Thymus (tissue), 11 donors: ENCODE measurements around the gene PSMA7. TPM values are rescaled to one million over a fixed set of nuclear protein-coding genes. Genes with fewer than 3 reads are reported as not detected.

ENCODE experiments used
- DNase-seq, 9 donors: peaks; one replicate each; pipeline ENCODE4 v3.0.0-alpha.2; 2013; ENCODE audit warnings: low spot score in 9 of 9, low read depth in 6 of 9, missing footprints in 1 of 9
- H3K27ac ChIP-seq, 2 donors: one replicate each; pipeline ENCODE4 v1.5.1; 2013; ENCODE audit warnings: control low read depth in 1 of 2, low read depth in 1 of 2, low read length in 1 of 2, mild to moderate bottlenecking in 1 of 2, moderate library complexity in 1 of 2
- H3K27me3 ChIP-seq, 2 donors: one replicate each; pipeline ENCODE4 v1.5.1; 2013; ENCODE audit warnings: low read length in 1 of 2; ENCODE audit not compliant: control insufficient read depth in 2 of 2, insufficient read depth in 1 of 2
- H3K36me3 ChIP-seq, 2 donors: one replicate each; pipeline ENCODE4 v1.5.1; 2013; ENCODE audit warnings: low read length in 1 of 2, mild to moderate bottlenecking in 1 of 2, moderate library complexity in 1 of 2; ENCODE audit not compliant: control insufficient read depth in 2 of 2, insufficient read depth in 2 of 2
- H3K4me1 ChIP-seq, 2 donors: one replicate each; pipeline ENCODE4 v1.5.1; 2013; ENCODE audit warnings: low read length in 2 of 2; ENCODE audit not compliant: control insufficient read depth in 2 of 2, insufficient read depth in 2 of 2
- H3K4me3 ChIP-seq, 2 donors: one replicate each; pipeline ENCODE4 v1.5.1; 2013; ENCODE audit warnings: low read length in 2 of 2, control low read depth in 1 of 2, mild to moderate bottlenecking in 1 of 2
- H3K9me3 ChIP-seq, 2 donors: one replicate each; pipeline ENCODE4 v1.5.1; 2013; ENCODE audit warnings: low read length in 1 of 2, mild to moderate bottlenecking in 1 of 2; ENCODE audit not compliant: control insufficient read depth in 2 of 2, insufficient read depth in 1 of 2
- WGBS: extraction: QIAGEN DNeasy Blood & Tissue Kit; methylation state at CpG from one replicate; pipeline ENCODE4 v1.1.7; 2013; 5-methylcytosine and 5-hydroxymethylcytosine counted together
- polyA plus RNA-seq: library from polyadenylated mRNA; stranded (reverse); fragments of 200-250 nt; gene quantifications from one replicate; pipeline ENCODE4 v1.2.3, GENCODE V29; 2013
- total RNA-seq: library from RNA; stranded (reverse); fragments of 120-200 nt; gene quantifications from one replicate; pipeline ENCODE4 v1.2.4, GENCODE V29; 2013
- donor health status: healthy.

The PSMA7 gene
- total and polyA plus RNA-seq, 2 donors: 264 to 362 TPM

DNA sequence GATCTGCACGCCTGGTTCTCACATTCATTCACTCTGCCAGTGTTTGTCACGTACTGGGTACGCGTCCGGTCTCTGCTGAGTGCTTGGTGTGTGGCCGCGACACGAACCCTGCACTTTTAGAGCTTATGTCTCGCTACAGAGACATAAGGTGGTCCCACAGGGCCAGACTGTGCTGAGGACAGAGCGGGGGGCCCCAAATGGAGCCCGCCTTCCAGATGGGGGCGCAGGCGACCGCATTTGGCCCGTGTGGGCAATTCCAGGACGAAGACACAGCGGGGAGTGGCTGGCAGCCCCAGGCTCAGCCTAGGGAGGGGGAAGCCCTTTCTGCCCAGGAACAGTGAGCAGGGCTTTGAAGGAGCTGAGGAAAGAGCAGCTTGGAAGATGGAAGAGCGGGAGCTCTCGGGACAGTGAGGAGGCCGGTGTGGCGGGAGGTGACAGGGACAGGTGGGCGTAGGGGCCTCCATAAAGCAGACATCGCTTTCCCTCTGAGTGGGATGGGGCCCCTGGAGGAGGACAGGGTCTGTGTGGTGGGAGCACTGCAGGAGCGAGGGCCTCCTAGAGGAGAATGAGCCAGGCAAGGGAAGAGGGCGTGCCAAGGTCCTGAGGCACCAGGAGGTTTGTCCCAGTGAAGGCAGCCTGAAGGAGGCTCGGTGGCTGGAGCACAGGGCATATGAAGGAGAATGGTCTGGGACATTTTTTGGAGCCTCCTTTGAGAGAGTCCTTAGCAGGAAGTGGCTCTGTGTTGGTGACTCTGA is 31.9 kb upstream of the PSMA7 start:
- Histone ChIP-seq H3K9me3 (no peaks in the 10 kb centered on the region), H3K27me3 (no peaks in the 10 kb centered on the region), H3K36me3 (peaks cover 2 to 40% of the 10 kb centered on the region in 2 donors), H3K4me1 (no peaks in the 10 kb centered on the region), H3K27ac (no peak overlapping the region), H3K4me3 (no peak overlapping the region)
- WGBS: 98% methylated on average over 26 of the region's 26 CpGs
- DNase-seq: no peak

DNA sequence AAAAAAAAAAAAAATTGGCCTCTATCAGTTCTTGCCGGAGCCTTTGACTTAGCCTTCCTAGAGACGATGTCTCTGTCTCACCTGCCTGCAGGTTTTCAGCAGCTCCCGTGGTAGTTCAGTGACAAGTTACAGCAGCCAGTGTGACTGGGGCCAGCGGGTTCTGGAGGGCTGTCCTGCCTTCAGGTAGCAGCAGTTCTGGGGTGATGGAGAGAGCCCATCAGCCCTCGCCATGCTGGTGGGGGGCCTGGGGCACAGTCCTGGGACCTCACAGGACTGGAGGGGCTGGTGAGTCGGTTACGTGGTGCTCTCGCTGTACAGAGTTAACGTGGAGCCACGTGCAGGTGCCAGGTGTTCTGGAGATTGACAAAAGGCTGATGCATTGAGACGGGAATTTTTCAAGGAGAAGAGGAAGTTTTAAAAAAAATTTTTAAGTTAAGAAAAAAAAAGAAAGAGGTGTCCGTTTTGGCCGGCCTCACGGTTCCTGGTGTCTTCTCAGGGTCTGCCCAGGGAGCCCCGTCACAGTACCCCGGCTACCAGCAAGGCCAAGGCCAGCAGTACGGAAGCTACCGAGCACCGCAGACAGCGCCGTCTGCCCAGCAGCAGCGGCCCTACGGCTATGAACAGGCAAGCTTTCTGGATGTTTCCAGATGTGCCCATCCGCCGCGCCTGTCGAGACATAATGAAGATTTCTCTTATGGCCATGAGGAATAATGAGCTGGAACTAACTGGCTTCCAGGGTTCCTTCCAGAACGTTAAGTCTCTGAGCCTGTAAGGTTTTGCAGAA is 31.0 kb upstream of the PSMA7 start:
- no peak for DNase-seq
- peaks cover 3 to 38% of the 10 kb centered on the region in 2 donors for H3K36me3 ChIP-seq
- H3K9me3 ChIP-seq: no peaks in the 10 kb centered on the region
- no peak overlapping the region for H3K27ac ChIP-seq
- WGBS: 98% methylated on average over 28 of the region's 28 CpGs
- no peaks in the 10 kb centered on the region for H3K27me3 ChIP-seq
- no peak overlapping the region for H3K4me3 ChIP-seq
- no peaks in the 10 kb centered on the region for H3K4me1 ChIP-seq

- WGBS: 95% methylated on average over 18 of the region's 18 CpGs
- DNase-seq: no peak
Measured at GRCh38 chr20:62172666-62173065, 29.5 kb upstream of the PSMA7 start.

DNA sequence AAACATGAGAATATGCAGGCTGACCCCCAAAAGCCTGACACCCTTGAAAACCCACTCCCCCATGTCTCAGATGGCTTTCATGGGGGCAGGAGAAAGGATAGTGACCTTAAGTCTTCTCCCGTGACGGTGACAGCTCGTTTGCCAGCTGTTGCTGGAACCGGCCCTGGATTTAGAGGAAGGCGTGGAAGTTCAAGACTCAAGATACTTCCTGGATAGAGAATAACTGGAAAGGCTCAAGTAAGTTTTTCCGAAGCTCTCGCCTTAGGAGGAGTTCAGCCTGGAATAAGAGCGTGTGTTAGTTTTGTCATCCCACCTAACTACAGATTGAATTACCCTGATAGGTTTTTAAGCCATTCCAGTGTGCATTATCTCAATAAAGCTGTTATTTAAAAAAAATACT is 28.1 kb upstream of the PSMA7 start:
- no peak overlapping the region for H3K4me3 ChIP-seq
- WGBS: 96% methylated on average over 8 of the region's 8 CpGs
- H3K4me1 ChIP-seq: no peaks in the 10 kb centered on the region
- no peak overlapping the region for H3K27ac ChIP-seq
- DNase-seq: no peak
- no peaks in the 10 kb centered on the region for H3K27me3 ChIP-seq
- H3K36me3 ChIP-seq: peaks cover 12 to 56% of the 10 kb centered on the region in 2 donors
- no peaks in the 10 kb centered on the region for H3K9me3 ChIP-seq

More at GRCh38 chr20:62172666-62173065, 29.5 kb upstream of the PSMA7 start:
- H3K36me3 ChIP-seq: peaks cover 12 to 50% of the 10 kb centered on the region in 2 donors
- H3K27me3 ChIP-seq: no peaks in the 10 kb centered on the region
- no peaks in the 10 kb centered on the region for H3K9me3 ChIP-seq
- H3K4me3 ChIP-seq: no peak overlapping the region
- no peaks in the 10 kb centered on the region for H3K4me1 ChIP-seq
- no peak overlapping the region for H3K27ac ChIP-seq

- Histone ChIP-seq H3K4me3 (no peak overlapping the region), H3K9me3 (no peaks in the 10 kb centered on the region), H3K4me1 (no peaks in the 10 kb centered on the region), H3K36me3 (peaks cover 19 to 59% of the 10 kb centered on the region in 2 donors), H3K27ac (no peak overlapping the region), H3K27me3 (no peaks in the 10 kb centered on the region)
- 98% methylated on average over 9 of the region's 9 CpGs for WGBS
- no peak for DNase-seq
Measured at GRCh38 chr20:62170536-62170935, 27.3 kb upstream of the PSMA7 start.

GRCh38 chr20:62168890-62169435 is 25.8 kb upstream of the PSMA7 start:
- peaks cover 31 to 62% of the 10 kb centered on the region in 2 donors for H3K36me3 ChIP-seq
- no peaks in the 10 kb centered on the region for H3K9me3 ChIP-seq
- H3K27ac ChIP-seq: no peak overlapping the region
- H3K4me3 ChIP-seq: no peak overlapping the region
- DNase-seq: no peak
- WGBS: 99% methylated on average over 23 of the region's 23 CpGs
- no peaks in the 10 kb centered on the region for H3K4me1 ChIP-seq
- no peaks in the 10 kb centered on the region for H3K27me3 ChIP-seq

GRCh38 chr20:62168061-62168460 is 24.9 kb upstream of the PSMA7 start:
- no peaks in the 10 kb centered on the region for H3K27me3 ChIP-seq
- H3K4me3 ChIP-seq: no peak overlapping the region
- DNase-seq: no peak
- H3K4me1 ChIP-seq: no peaks in the 10 kb centered on the region
- 81% methylated on average over 4 of the region's 4 CpGs for WGBS
- H3K9me3 ChIP-seq: no peaks in the 10 kb centered on the region
- H3K36me3 ChIP-seq: peaks cover 35 to 65% of the 10 kb centered on the region in 2 donors
- no peak overlapping the region for H3K27ac ChIP-seq

GRCh38 chr20:62167474-62167873 is 24.3 kb upstream of the PSMA7 start:
- Histone ChIP-seq H3K36me3 (peaks cover 35 to 65% of the 10 kb centered on the region in 2 donors), H3K27ac (no peak overlapping the region), H3K4me1 (no peaks in the 10 kb centered on the region), H3K4me3 (no peak overlapping the region), H3K9me3 (no peaks in the 10 kb centered on the region), H3K27me3 (no peaks in the 10 kb centered on the region)
- 97% methylated on average over 6 of the region's 6 CpGs for WGBS
- DNase-seq: no peak
